Endometrial microvascular endothelial cells (primary cell): ENCODE measurements around the gene SDR39U1. TPM values are rescaled to one million over a fixed set of nuclear protein-coding genes. Genes with fewer than 3 reads are reported as not detected.

Experiments used
- in situ Hi-C: cut with HindIII; loops from 2 replicates; pipeline ENCODE4 v1.10.0; 2017; ENCODE audit warnings: low sequenced_read_pairs, low pct_unique_long_range_greater_than_20kb; ENCODE audit errors: inconsistent ontology term
- total RNA-seq: library from RNA; depleted of rRNA; stranded (reverse); fragments of >200 nt; gene quantifications from one replicate; pipeline ENCODE4 v1.2.3, GENCODE V29; 2015; ENCODE audit errors: inconsistent ontology term

Gene SDR39U1
- total RNA-seq, 1 donor from 2014 or later: 30.5 TPM

DNA sequence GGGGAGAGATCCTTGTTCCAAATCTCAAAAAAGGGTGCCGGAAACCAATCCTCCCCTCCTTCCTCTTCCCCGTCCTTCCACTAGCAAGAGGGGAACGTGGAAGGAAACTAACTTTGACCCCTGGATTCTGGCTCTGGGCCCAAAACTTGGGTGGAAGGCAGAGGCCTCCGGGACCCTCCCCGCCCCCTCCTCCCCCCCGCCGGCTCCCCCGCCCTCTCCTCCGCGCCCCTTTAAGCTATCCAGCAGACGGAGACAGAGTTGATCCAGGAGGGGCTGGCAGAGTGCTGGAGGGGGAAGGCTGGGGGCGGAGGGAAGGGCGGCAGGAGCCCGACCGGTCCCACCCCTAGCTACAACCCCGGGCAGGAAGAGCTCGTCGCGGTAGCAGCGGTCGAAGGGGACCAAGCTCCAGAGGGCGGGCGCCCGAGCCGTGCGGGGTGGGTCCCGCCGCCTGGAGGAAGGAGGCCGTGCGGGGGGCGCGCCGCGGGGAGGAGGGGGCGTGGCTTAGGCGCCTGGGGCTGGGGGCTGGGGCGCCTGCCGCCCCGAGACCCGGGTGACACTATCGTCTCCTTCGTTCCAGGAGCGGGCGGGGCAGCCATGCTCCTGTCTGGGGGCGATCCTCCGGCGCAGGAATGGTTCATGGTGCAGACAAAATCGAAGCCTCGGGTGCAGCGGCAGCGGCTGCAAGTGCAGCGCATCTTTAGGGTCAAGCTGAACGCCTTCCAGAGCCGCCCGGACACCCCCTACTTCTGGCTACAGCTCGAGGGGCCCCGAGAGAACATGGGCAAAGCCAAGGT, 43.7 kb downstream of the SDR39U1 start, which contains the start of gene NYNRIN:
Gene NYNRIN, plus strand, starts transcription at position 351 of the 794 bp plus-strand sequence. Its CDS starts 244 bp downstream, at position 595.
- in situ Hi-C loops: no loop called here

DNA sequence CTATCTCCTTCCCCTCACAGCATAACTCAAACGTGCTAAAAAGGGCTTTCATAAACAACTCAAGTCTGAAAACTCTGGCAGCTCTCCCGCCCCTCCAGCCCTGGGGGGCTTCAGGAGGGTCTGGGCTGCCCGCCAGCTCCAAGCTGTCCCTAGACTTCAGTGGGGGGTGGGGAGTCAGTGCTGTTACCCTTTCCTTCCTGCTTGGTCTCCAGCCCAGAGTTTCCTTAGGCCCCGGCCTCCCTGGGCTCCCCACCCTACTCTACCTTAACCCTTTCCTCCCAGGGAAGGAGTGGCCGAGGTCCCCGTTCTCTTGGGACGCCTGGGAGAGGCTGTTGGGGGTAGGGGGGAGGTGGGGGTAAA, 44.3 kb downstream of the SDR39U1 start:
- in situ Hi-C loops: no loop called here

DNA sequence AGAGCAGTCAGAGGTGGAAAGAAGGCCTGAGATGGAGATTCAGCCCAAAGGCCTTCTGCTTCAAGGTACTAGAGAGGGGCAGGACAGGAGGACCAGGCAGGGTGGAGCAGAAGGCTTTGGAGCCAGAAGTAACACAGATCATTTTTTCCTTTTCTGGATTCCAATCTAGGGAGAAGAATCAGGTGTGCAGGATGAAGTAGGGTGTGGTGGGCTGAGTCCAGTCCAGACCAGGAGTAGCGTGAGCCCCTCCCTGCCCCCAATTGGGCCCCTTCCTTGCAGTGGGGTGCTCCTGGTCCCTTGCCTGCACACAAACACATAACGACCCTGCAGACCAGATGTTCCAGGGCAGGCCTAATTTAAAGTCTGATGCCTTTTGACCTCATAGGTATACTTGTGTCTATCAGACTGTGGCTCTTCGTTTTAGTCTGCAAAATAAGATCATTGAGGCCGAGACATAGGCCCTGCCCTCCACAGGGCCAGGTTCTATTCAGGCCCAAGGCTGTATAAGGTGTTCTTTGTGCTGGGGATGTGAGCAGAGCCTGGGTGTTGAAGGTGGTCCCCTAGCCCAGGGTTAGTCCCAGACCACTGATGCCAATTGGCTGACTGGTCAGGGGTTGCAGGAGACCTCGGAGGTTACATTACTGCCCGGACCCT, 44.8 kb downstream of the SDR39U1 start:
- in situ Hi-C loops: no loop called here

DNA sequence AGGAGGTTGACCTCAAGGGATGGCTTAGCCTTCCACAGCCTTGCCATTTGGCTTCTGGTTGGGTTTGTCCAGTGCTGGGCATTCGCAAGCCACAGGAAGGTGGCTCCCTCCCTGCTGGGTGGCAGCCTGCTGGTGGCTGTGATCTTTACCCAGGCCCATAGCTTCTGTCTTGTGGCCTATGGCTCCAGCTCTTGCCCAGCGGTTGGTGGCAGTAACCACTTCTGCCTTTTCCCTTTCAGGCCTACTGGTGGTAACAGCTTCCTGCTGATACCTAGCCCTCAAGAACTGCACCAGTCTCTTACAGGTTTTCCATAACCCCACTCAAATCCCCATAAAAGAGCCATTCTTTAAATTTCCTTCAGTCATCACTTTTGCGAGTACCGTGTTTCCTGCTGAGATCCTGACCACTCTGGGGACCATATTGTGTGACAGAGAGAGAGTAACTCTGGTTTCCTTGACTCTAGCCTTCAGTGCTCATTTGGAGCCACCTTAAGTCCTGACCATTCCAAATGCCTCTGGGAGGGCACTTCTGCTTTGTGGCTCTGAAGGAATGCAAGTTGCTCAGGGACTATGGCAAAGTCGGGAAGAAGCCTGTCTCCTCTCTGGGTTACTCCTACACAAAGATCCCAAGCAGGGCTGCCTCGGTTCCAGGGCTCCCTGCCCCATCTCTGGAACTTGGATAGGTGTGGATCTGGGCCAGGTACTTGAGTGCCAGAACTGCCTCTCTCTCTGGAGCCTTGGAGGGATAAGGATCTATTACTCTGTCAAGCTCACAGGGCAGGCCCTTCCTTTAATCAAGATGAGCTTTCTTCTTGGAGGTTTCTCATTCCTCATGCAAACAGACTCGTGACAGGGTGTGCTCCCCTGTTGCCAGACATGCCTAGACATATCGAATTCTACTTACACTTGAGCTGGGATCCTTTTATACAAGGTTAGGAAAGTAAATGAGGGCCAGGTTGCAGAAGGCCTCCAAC, 46.7 kb downstream of the SDR39U1 start:
- in situ Hi-C loops: no loop called here

DNA sequence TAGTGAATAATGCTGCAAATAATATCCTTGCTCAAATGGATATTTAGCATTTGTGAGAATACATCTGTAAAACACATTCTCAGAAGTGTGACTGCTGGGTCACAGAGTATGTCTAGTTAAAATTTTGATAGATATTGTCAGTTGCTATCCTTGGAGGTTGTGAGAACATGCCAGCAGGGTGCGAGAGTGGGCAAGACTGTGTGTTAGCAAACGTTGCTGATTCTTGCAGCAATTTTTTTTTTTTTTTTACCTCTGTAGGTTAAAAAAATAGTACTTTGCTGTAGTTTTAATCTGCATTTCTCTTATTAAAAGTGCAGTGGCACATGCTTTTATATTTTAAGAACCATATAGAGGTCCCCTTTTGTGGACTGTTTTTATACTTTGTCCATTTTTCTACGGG, 48.3 kb downstream of the SDR39U1 start:
- in situ Hi-C loops: no loop called here

DNA sequence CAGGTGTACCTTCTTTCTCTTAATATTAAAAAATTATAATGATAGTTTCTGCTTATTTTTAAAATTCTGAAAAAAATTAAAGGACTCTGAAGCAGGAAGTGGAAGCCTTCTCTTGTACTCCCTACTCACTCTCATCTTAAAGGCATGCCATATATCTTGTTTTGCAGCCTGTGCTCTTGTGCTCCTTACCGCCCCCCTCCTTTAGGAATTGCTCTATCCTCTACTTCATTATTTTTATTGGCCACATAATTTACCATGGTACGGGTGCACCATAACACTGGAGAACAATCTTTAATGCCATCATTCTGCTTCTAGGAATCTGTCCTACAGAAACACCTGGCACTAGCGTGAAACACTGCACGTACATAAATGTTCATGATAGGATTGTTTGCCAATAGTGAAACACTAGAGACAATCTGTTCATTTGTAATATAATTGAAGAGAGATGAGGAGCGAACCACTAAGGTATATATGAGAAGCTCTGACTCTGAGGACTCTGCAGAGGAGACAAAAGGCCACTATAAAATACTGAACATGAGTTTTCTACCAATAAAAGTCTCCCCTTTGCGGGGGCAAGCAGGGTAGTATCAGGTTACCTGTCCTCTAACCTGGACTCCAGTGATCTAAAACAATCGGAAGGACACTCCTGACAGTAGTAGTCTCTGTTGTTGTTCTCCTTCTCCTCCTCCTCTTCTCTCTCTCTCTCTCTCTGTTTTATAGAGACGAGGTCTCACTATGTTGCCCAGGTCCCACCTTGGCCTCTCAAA, 50.1 kb downstream of the SDR39U1 start:
- in situ Hi-C loops: no loop called here

DNA sequence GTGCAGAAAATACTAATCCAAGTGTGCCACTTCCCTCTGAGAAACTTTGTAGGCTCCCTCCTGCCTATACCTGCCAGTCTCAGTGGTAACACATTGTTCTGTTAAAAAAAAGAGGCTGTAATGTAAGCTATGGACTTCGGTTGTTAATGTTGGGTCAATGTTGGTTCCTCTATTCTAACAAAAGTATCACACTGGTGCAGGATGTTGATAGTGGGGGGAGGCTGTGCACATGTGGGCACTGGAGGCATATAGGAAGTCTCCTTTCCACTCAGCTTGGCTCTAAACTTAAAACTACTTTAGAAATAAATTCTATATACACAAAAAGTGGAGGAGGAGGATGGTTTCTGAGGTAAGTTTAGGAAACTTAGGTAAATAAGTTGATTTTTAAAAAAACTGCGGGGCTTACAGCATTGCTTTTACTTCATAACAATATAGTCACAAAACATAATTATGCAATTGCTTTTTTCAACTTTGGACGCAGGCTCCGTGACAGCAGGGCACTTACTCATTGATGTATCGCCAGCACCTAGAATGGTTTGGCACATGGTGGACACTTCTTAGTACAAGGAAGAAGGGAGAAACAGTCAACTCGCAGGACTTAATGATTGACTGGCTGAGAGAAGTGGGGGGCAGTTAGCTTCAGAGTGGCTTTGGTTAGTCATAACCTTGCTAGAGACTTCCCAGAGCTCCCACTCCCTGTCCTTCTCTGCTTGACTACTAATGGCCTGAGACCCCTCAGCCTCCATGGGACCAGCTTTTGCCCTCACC, 51.7 kb downstream of the SDR39U1 start:
- in situ Hi-C loops: no loop called here

Other genes starting within 250 kb of the SDR39U1 start
- 83.3 TPM for gene TM9SF1, start 247.3 kb downstream of the SDR39U1 start, total RNA-seq
- gene TSSK4, start 237.1 kb downstream of the SDR39U1 start, total RNA-seq: not detected
- 30.0 TPM for gene CHMP4A, start 229.3 kb downstream of the SDR39U1 start, total RNA-seq
- 2.3 TPM for gene MDP1, start 226.7 kb downstream of the SDR39U1 start, total RNA-seq
- gene NEDD8, start 210.4 kb downstream of the SDR39U1 start, total RNA-seq: 193 TPM
- gene GMPR2, start 209.8 kb downstream of the SDR39U1 start, total RNA-seq: 144 TPM
- gene TINF2, start 200.2 kb downstream of the SDR39U1 start, total RNA-seq: 68.5 TPM
- not detected for gene TGM1, start 179.6 kb downstream of the SDR39U1 start, total RNA-seq
- 59.6 TPM for gene RABGGTA, start 171.2 kb downstream of the SDR39U1 start, total RNA-seq
- gene DHRS1, start 143.0 kb downstream of the SDR39U1 start, total RNA-seq: 23.2 TPM
- 28.9 TPM for gene NOP9, start 142.9 kb downstream of the SDR39U1 start, total RNA-seq
- gene CIDEB, start 134.8 kb downstream of the SDR39U1 start, total RNA-seq: 20.7 TPM
- gene LTB4R2, start 132.6 kb downstream of the SDR39U1 start, total RNA-seq: 15.8 TPM
- 22.6 TPM for gene LTB4R, start 131.3 kb downstream of the SDR39U1 start, total RNA-seq
- gene ADCY4, start 107.7 kb downstream of the SDR39U1 start, total RNA-seq: 13.9 TPM
- gene RIPK3, start 102.8 kb downstream of the SDR39U1 start, total RNA-seq: 7.2 TPM
- gene NFATC4, start 74.6 kb downstream of the SDR39U1 start, total RNA-seq: 11.9 TPM
- 6.9 TPM for gene NYNRIN, start 43.8 kb downstream of the SDR39U1 start, total RNA-seq
- 1.3 TPM for gene CBLN3, start 13.1 kb downstream of the SDR39U1 start, total RNA-seq
- 46.6 TPM for gene KHNYN, start 12.8 kb downstream of the SDR39U1 start, total RNA-seq
- gene CMA1, start 65.5 kb upstream of the SDR39U1 start, total RNA-seq: not detected
- gene CTSG, start 133.5 kb upstream of the SDR39U1 start, total RNA-seq: not detected
- gene GZMH, start 166.9 kb upstream of the SDR39U1 start, total RNA-seq: not detected
- gene GZMB, start 191.4 kb upstream of the SDR39U1 start, total RNA-seq: not detected